ENCODE results near the gene EPS8L3.
A peak's percentile ranks its signal among the peaks of the same experiment; 100 is the strongest.

GRCh38 chr1:109740615-109741373, 22.9 kb downstream of the EPS8L3 start, which contains the start of gene GSTM3:
- no peak for TF ChIP-seq EZH2 (IDR thresholded peaks at IDR 0.05; ENCODE audit: borderline replicate concordance, insufficient read depth, low read length, poor library complexity, severe bottlenecking)
- peak; percentile 24 for TF ChIP-seq CTCF (IDR thresholded peaks at IDR 0.05; ENCODE audit: poor library complexity, severe bottlenecking)
- TF ChIP-seq EP300 (conservative IDR thresholded peaks at IDR 0.05; ENCODE audit: poor library complexity, severe bottlenecking), result no peak
- TF ChIP-seq TAF1 (IDR thresholded peaks at IDR 0.05; ENCODE audit: low read depth), result no peak
- TF ChIP-seq, protein P1, sequence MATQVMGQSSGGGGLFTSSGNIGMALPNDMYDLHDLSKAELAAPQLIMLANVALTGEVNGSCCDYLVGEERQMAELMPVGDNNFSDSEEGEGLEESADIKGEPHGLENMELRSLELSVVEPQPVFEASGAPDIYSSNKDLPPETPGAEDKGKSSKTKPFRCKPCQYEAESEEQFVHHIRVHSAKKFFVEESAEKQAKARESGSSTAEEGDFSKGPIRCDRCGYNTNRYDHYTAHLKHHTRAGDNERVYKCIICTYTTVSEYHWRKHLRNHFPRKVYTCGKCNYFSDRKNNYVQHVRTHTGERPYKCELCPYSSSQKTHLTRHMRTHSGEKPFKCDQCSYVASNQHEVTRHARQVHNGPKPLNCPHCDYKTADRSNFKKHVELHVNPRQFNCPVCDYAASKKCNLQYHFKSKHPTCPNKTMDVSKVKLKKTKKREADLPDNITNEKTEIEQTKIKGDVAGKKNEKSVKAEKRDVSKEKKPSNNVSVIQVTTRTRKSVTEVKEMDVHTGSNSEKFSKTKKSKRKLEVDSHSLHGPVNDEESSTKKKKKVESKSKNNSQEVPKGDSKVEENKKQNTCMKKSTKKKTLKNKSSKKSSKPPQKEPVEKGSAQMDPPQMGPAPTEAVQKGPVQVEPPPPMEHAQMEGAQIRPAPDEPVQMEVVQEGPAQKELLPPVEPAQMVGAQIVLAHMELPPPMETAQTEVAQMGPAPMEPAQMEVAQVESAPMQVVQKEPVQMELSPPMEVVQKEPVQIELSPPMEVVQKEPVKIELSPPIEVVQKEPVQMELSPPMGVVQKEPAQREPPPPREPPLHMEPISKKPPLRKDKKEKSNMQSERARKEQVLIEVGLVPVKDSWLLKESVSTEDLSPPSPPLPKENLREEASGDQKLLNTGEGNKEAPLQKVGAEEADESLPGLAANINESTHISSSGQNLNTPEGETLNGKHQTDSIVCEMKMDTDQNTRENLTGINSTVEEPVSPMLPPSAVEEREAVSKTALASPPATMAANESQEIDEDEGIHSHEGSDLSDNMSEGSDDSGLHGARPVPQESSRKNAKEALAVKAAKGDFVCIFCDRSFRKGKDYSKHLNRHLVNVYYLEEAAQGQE (IDR thresholded peaks at IDR 0.05; ENCODE audit: borderline replicate concordance), result no peak

All from neural cell (in vitro differentiated cells).